AG04450 (cell line): ENCODE results near the gene HOXC5. TPM values are rescaled to one million over a fixed set of nuclear protein-coding genes. Genes with fewer than 3 reads are reported as not detected.

Experiments
- CTCF ChIA-PET: fragments of 300-600, 350-600 bp; formaldehyde crosslinking; extraction: SDS; loops from one replicate; lab custom pipeline; 2022; ENCODE audit warnings: antibody characterized with exemption, inconsistent platforms; lab: Charles Lee
- POLR2A ChIA-PET: fragments of 350-600 bp; formaldehyde crosslinking; extraction: SDS; loops from one replicate; lab custom pipeline; 2021; ENCODE audit warnings: antibody characterized with exemption, inconsistent platforms; lab: Yijun Ruan, JAX
- DNase-seq: peaks from one replicate; pipeline ENCODE4 v3.0.0-alpha.2; 2011; ENCODE audit warnings: low read depth, low spot score
- H3K27ac ChIP-seq: one replicate; pipeline ENCODE4 v1.5.1; 2012; ENCODE audit warnings: low read depth, low read length, control low read depth
- H3K27me3 ChIP-seq: one replicate; pipeline ENCODE4 v1.6.0; 2012; ENCODE audit warnings: low read length; ENCODE audit not compliant: control insufficient read depth, insufficient read depth
- H3K4me3 ChIP-seq: 2 replicates; pipeline ENCODE4 v1.5.1; 2011; ENCODE audit warnings: mild to moderate bottlenecking, low read depth, low read length, control low read depth
- H3K9me3 ChIP-seq: 2 replicates; pipeline ENCODE4 v1.5.1; 2012; ENCODE audit warnings: low read length; ENCODE audit not compliant: control insufficient read depth, insufficient read depth
- CTCF ChIP-seq: IDR thresholded peaks from 2 replicates; pipeline ENCODE4 v1.5.1; 2011; ENCODE audit warnings: low read depth, low read length, control low read depth, inconsistent platforms
- polyA plus RNA-seq: library from polyadenylated mRNA; depleted of rRNA; stranded (reverse); fragments of >200 nt; gene quantifications from 2 replicates; pipeline ENCODE4 v1.2.3, GENCODE V29; 2011

The HOXC5 gene
- polyA plus RNA-seq, 1 experiment = not detected

GRCh38 chr12:54060975-54061778 lies 28.3 kb downstream of the HOXC5 start:
- Histone ChIP-seq H3K27ac (no peak overlapping the region), H3K9me3 (no peaks in the 10 kb centered on the region), H3K4me3 (no peak overlapping the region), H3K27me3 (peaks cover 36% of the 10 kb centered on the region)
- POLR2A ChIA-PET = no interaction called here
- DNase-seq = no peak
- TF ChIP-seq CTCF = no peak
- CTCF ChIA-PET = no interaction called here

- no peaks in the 10 kb centered on the region for H3K9me3 ChIP-seq
- ChIA-PET CTCF (no interaction called here), POLR2A (no interaction called here)
- no peak for DNase-seq
- TF ChIP-seq CTCF = no peak
- H3K4me3 ChIP-seq = no peak overlapping the region
- H3K27ac ChIP-seq = no peak overlapping the region
- H3K27me3 ChIP-seq = peaks cover 5% of the 10 kb centered on the region
Measured at GRCh38 chr12:54065677-54066076, 32.8 kb downstream of the HOXC5 start.

GRCh38 chr12:54066408-54066807 lies 33.6 kb downstream of the HOXC5 start:
- ChIA-PET POLR2A (no interaction called here), CTCF (no interaction called here)
- H3K9me3 ChIP-seq = no peaks in the 10 kb centered on the region
- no peak for DNase-seq
- no peak overlapping the region for H3K4me3 ChIP-seq
- H3K27me3 ChIP-seq = peaks cover 3% of the 10 kb centered on the region
- H3K27ac ChIP-seq = no peak overlapping the region
- no peak for TF ChIP-seq CTCF

- Histone ChIP-seq H3K9me3 (no peaks in the 10 kb centered on the region), H3K27me3 (no peaks in the 10 kb centered on the region), H3K4me3 (no peak overlapping the region), H3K27ac (no peak overlapping the region)
- CTCF ChIA-PET = no interaction called here
- POLR2A ChIA-PET = no interaction called here
- no peak for DNase-seq
- no peak for TF ChIP-seq CTCF
Measured at GRCh38 chr12:54068418-54069070, 35.7 kb downstream of the HOXC5 start.

GRCh38 chr12:54071942-54072341 lies 39.1 kb downstream of the HOXC5 start:
- Histone ChIP-seq H3K27ac (no peak overlapping the region), H3K27me3 (peaks cover 6% of the 10 kb centered on the region), H3K9me3 (no peaks in the 10 kb centered on the region), H3K4me3 (no peak overlapping the region)
- ChIA-PET POLR2A (no interaction called here), CTCF (no interaction called here)
- DNase-seq = no peak
- no peak for TF ChIP-seq CTCF
